ENCODE results near the gene FCGR3B.
"Not testable (repeated sequence)": the region's sequence is repeated elsewhere in the genome, so short reads cannot be mapped to it uniquely, and the experiment has no call there.

Gene FCGR3B

GRCh38 chr1:161631076-161631475 lies at the start of gene FCGR3B:
FCGR3B (minus strand) TSS chr1:161631176; CDS start chr1:161631094, 82 bp downstream.
- in situ Hi-C loops (cut with MboI; ENCODE audit: low sequenced_read_pairs): no loop called here

GRCh38 chr1:161678500-161678899 lies 47.5 kb upstream of the FCGR3B start:
- in situ Hi-C loops (cut with MboI; ENCODE audit: low sequenced_read_pairs): no loop called here

GRCh38 chr1:161676958-161677689 lies 46.1 kb upstream of the FCGR3B start:
- in situ Hi-C loops (cut with MboI; ENCODE audit: low sequenced_read_pairs): no loop called here

- in situ Hi-C loops (cut with MboI; ENCODE audit: low sequenced_read_pairs): no loop called here
Observed at GRCh38 chr1:161676441-161676840, 45.5 kb upstream of the FCGR3B start.

- in situ Hi-C loops (cut with MboI; ENCODE audit: low sequenced_read_pairs): not testable (repeated sequence)
Observed at GRCh38 chr1:161674908-161675307, 43.9 kb upstream of the FCGR3B start.

GRCh38 chr1:161674447-161674846 lies 43.5 kb upstream of the FCGR3B start:
- in situ Hi-C loops (cut with MboI; ENCODE audit: low sequenced_read_pairs): not testable (repeated sequence)

- in situ Hi-C loops (cut with MboI; ENCODE audit: low sequenced_read_pairs): not testable (repeated sequence)
Observed at GRCh38 chr1:161673437-161673836, 42.5 kb upstream of the FCGR3B start.

GRCh38 chr1:161671045-161672020 lies 40.4 kb upstream of the FCGR3B start:
- in situ Hi-C loops (cut with MboI; ENCODE audit: low sequenced_read_pairs): not testable (repeated sequence)

GRCh38 chr1:161664689-161665088 lies 33.7 kb upstream of the FCGR3B start:
- in situ Hi-C loops (cut with MboI; ENCODE audit: low sequenced_read_pairs): not testable (repeated sequence)

- in situ Hi-C loops (cut with MboI; ENCODE audit: low sequenced_read_pairs): not testable (repeated sequence)
Observed at GRCh38 chr1:161663569-161663968, 32.6 kb upstream of the FCGR3B start.

GRCh38 chr1:161662684-161663339 lies 31.8 kb upstream of the FCGR3B start, which contains the start of gene FCGR2B:
FCGR2B (plus strand) TSS chr1:161663143; CDS start chr1:161663242, 99 bp downstream.
- in situ Hi-C loops (cut with MboI; ENCODE audit: low sequenced_read_pairs): not testable (repeated sequence)

GRCh38 chr1:161661660-161662311 lies 30.8 kb upstream of the FCGR3B start:
- in situ Hi-C loops (cut with MboI; ENCODE audit: low sequenced_read_pairs): not testable (repeated sequence)

GRCh38 chr1:161658524-161658923 lies 27.5 kb upstream of the FCGR3B start:
- in situ Hi-C loops (cut with MboI; ENCODE audit: low sequenced_read_pairs): not testable (repeated sequence)

- in situ Hi-C loops (cut with MboI; ENCODE audit: low sequenced_read_pairs): not testable (repeated sequence)
Observed at GRCh38 chr1:161653971-161654370, 23.0 kb upstream of the FCGR3B start.

- in situ Hi-C loops (cut with MboI; ENCODE audit: low sequenced_read_pairs): not testable (repeated sequence)
Observed at GRCh38 chr1:161653541-161653940, 22.6 kb upstream of the FCGR3B start.

GRCh38 chr1:161647507-161648360 lies 16.8 kb upstream of the FCGR3B start:
- in situ Hi-C loops (cut with MboI; ENCODE audit: low sequenced_read_pairs): not testable (repeated sequence)

- in situ Hi-C loops (cut with MboI; ENCODE audit: low sequenced_read_pairs): not testable (repeated sequence)
Observed at GRCh38 chr1:161644855-161645254, 13.9 kb upstream of the FCGR3B start.

GRCh38 chr1:161643481-161644208 lies 12.7 kb upstream of the FCGR3B start:
- in situ Hi-C loops (cut with MboI; ENCODE audit: low sequenced_read_pairs): not testable (repeated sequence)

GRCh38 chr1:161642697-161643096 lies 11.7 kb upstream of the FCGR3B start:
- in situ Hi-C loops (cut with MboI; ENCODE audit: low sequenced_read_pairs): not testable (repeated sequence)

All from HL-60/S4 treated with phorbol 12-myristate 13-acetate at 8.2 ng/mL for 4 days and 3 days (cell line).